DND-41 (cell line): ENCODE results near the gene ASPDH.

ENCODE experiments used
- CTCF ChIP-seq: IDR thresholded peaks from 2 replicates; pipeline ENCODE4 v1.5.1; 2012; ENCODE audit warnings: borderline replicate concordance, low read length, moderate library complexity, mild to moderate bottlenecking; ENCODE audit not compliant: poor library complexity, severe bottlenecking; ENCODE audit errors: extremely low read depth
- EZH2 ChIP-seq: IDR thresholded peaks from 3 replicates; pipeline ENCODE4 v1.6.1; 2012; ENCODE audit warnings: borderline replicate concordance, low read depth, mild to moderate bottlenecking, moderate library complexity, low read length, inconsistent platforms; ENCODE audit not compliant: severe bottlenecking

- TF ChIP-seq CTCF, result no peak
- TF ChIP-seq EZH2, result no peak
These were observed 35.8 kb downstream of the ASPDH start for GRCh38 chr19:50477751-50478515.
